SIG-M5 (cell line): ENCODE data around the gene LEPR.
"Not testable (repeated sequence)": the region's sequence is repeated elsewhere in the genome, so short reads cannot be mapped to it uniquely, and the experiment has no call there.

ENCODE experiments used
- DNase-seq: peaks from one replicate; lab custom pipeline; 2025; lab: John Stamatoyannopoulos, UW

Gene LEPR

GRCh38 chr1:65420590-65421350 lies at the start of gene LEPR, which contains the start of gene LEPROT:
LEPR (plus strand) TSS chr1:65420668; CDS start chr1:65565566, 144,898 bp downstream.
LEPROT (plus strand) TSS chr1:65420668; CDS start chr1:65420725, 57 bp downstream.
- DNase-seq, result peak; percentile 76

- no peak for DNase-seq
These were observed 48.9 kb upstream of the LEPR start for GRCh38 chr1:65371544-65371943.

- DNase-seq, result no peak
These were observed 47.9 kb upstream of the LEPR start for GRCh38 chr1:65372557-65372956.

GRCh38 chr1:65377496-65378246 lies 42.8 kb upstream of the LEPR start:
- no peak for DNase-seq

- DNase-seq, result no peak
These were observed 42.1 kb upstream of the LEPR start for GRCh38 chr1:65378247-65378946.

GRCh38 chr1:65384426-65384825 lies 36.0 kb upstream of the LEPR start:
- not testable (repeated sequence) for DNase-seq

GRCh38 chr1:65386439-65386838 lies 34.0 kb upstream of the LEPR start:
- DNase-seq, result no peak

GRCh38 chr1:65387821-65388220 lies 32.6 kb upstream of the LEPR start:
- no peak for DNase-seq

GRCh38 chr1:65388908-65389695 lies 31.4 kb upstream of the LEPR start:
- DNase-seq, result no peak

- DNase-seq, result no peak
These were observed 28.0 kb upstream of the LEPR start for GRCh38 chr1:65392497-65392896.

- no peak for DNase-seq
These were observed 27.1 kb upstream of the LEPR start for GRCh38 chr1:65393347-65393746.

GRCh38 chr1:65393928-65394327 lies 26.5 kb upstream of the LEPR start:
- no peak for DNase-seq

GRCh38 chr1:65395887-65396612 lies 24.4 kb upstream of the LEPR start:
- DNase-seq, result no peak

GRCh38 chr1:65398083-65398482 lies 22.4 kb upstream of the LEPR start:
- no peak for DNase-seq

- no peak for DNase-seq
These were observed 21.5 kb upstream of the LEPR start for GRCh38 chr1:65399003-65399402.

GRCh38 chr1:65401612-65402011 lies 18.9 kb upstream of the LEPR start:
- no peak for DNase-seq

GRCh38 chr1:65404941-65405340 lies 15.5 kb upstream of the LEPR start:
- DNase-seq, result no peak

GRCh38 chr1:65407877-65408276 lies 12.6 kb upstream of the LEPR start:
- DNase-seq, result no peak

- no peak for DNase-seq
These were observed 11.2 kb upstream of the LEPR start for GRCh38 chr1:65409314-65409713.

GRCh38 chr1:65409816-65410326 lies 10.6 kb upstream of the LEPR start:
- DNase-seq, result no peak
